ENCODE data around the gene MUC5B.
"Not testable (repeated sequence)": the region's sequence is repeated elsewhere in the genome, so short reads cannot be mapped to it uniquely, and the experiment has no call there.

Gene MUC5B

GRCh38 chr11:1202776-1203504, 19.9 kb upstream of the MUC5B start:
- DNase-seq (ENCODE audit: low read depth) = peak; percentile 35

- no peak for DNase-seq (ENCODE audit: low read depth)
These were observed 19.2 kb upstream of the MUC5B start for GRCh38 chr11:1203505-1204271.

GRCh38 chr11:1204381-1205101, 18.3 kb upstream of the MUC5B start:
- no peak for DNase-seq (ENCODE audit: low read depth)

- DNase-seq (ENCODE audit: low read depth) = no peak
These were observed 17.5 kb upstream of the MUC5B start for GRCh38 chr11:1205121-1205986.

- DNase-seq (ENCODE audit: low read depth) = no peak
These were observed 16.9 kb upstream of the MUC5B start for GRCh38 chr11:1205987-1206331.

- DNase-seq (ENCODE audit: low read depth) = no peak
These were observed 16.2 kb upstream of the MUC5B start for GRCh38 chr11:1206391-1207271.

- no peak for DNase-seq (ENCODE audit: low read depth)
These were observed 15.3 kb upstream of the MUC5B start for GRCh38 chr11:1207401-1208143.

- DNase-seq (ENCODE audit: low read depth) = no peak
These were observed 14.8 kb upstream of the MUC5B start for GRCh38 chr11:1208144-1208393.

GRCh38 chr11:1208394-1209261, 14.2 kb upstream of the MUC5B start:
- DNase-seq (ENCODE audit: low read depth) = no peak

- no peak for DNase-seq (ENCODE audit: low read depth)
These were observed 13.4 kb upstream of the MUC5B start for GRCh38 chr11:1209371-1210057.

- no peak for DNase-seq (ENCODE audit: low read depth)
These were observed 11.0 kb upstream of the MUC5B start for GRCh38 chr11:1211838-1212237.

GRCh38 chr11:1215826-1216225, 7.0 kb upstream of the MUC5B start:
- DNase-seq (ENCODE audit: low read depth) = not testable (repeated sequence)

GRCh38 chr11:1217151-1217550, 5.7 kb upstream of the MUC5B start:
- DNase-seq (ENCODE audit: low read depth) = no peak

GRCh38 chr11:1218256-1218787, 4.5 kb upstream of the MUC5B start:
- no peak for DNase-seq (ENCODE audit: low read depth)

- DNase-seq (ENCODE audit: low read depth) = no peak
These were observed 3.9 kb upstream of the MUC5B start for GRCh38 chr11:1218788-1219445.

- no peak for DNase-seq (ENCODE audit: low read depth)
These were observed 3.4 kb upstream of the MUC5B start for GRCh38 chr11:1219446-1219833.

GRCh38 chr11:1219834-1220815, 2.7 kb upstream of the MUC5B start:
- no peak for DNase-seq (ENCODE audit: low read depth)
